Liver (tissue), 9 donors: ENCODE results near the gene AKAP13. TPM values are rescaled to one million over a fixed set of nuclear protein-coding genes. Genes with fewer than 3 reads are reported as not detected.
"Not testable (repeated sequence)": the region's sequence is repeated elsewhere in the genome, so short reads cannot be mapped to it uniquely, and the experiment has no call there.

Source experiments
- DNase-seq: peaks from one replicate; pipeline ENCODE4 v3.0.0-alpha.2; 2017; ENCODE audit warnings: low spot score
- H3K27ac ChIP-seq, 2 donors: one replicate each; pipeline ENCODE4 v1.7.0; 2013; ENCODE audit warnings: inconsistent platforms in 2 of 2, low read length in 2 of 2, control low read depth in 1 of 2, low read depth in 1 of 2, mild to moderate bottlenecking in 1 of 2
- H3K27me3 ChIP-seq, 4 donors: one replicate each; pipeline versions ENCODE4 v1.6.1 to v1.7.0; 2013; ENCODE audit warnings: low read length in 3 of 4, inconsistent platforms in 1 of 4, mild to moderate bottlenecking in 1 of 4, moderate library complexity in 1 of 4; ENCODE audit not compliant: control insufficient read depth in 4 of 4, insufficient read depth in 4 of 4
- H3K36me3 ChIP-seq, 4 donors: one replicate each; pipeline versions ENCODE4 v1.6.1 to v1.7.0; 2013; ENCODE audit warnings: low read length in 3 of 4, mild to moderate bottlenecking in 3 of 4, low read depth in 1 of 4, moderate library complexity in 1 of 4; ENCODE audit not compliant: control insufficient read depth in 4 of 4, insufficient read depth in 3 of 4
- H3K4me1 ChIP-seq, 4 donors: one replicate each; pipeline versions ENCODE4 v1.6.1 to v1.7.0; 2013; ENCODE audit warnings: low read length in 3 of 4, mild to moderate bottlenecking in 3 of 4, moderate library complexity in 1 of 4; ENCODE audit not compliant: control insufficient read depth in 4 of 4, insufficient read depth in 4 of 4
- H3K4me3 ChIP-seq, 3 donors: one replicate each; pipeline versions ENCODE4 v1.6.1 to v1.7.0; 2013; ENCODE audit warnings: low read length in 3 of 3, control low read depth in 1 of 3, low read depth in 1 of 3, mild to moderate bottlenecking in 1 of 3
- H3K9ac ChIP-seq, 2 donors: one replicate each; pipeline ENCODE4 v1.7.0; 2013; ENCODE audit warnings: low read length in 2 of 2, mild to moderate bottlenecking in 2 of 2, moderate library complexity in 2 of 2, control low read depth in 1 of 2, low read depth in 1 of 2
- H3K9me3 ChIP-seq, 4 donors: one replicate each; pipeline versions ENCODE4 v1.6.1 to v1.7.0; 2013; ENCODE audit warnings: low read length in 3 of 4; ENCODE audit not compliant: control insufficient read depth in 4 of 4
- FOXA1 ChIP-seq: IDR thresholded peaks from 2 replicates; pipeline ENCODE4 v1.6.1; 2016; ENCODE audit warnings: antibody characterized with exemption
- FOXA2 ChIP-seq: IDR thresholded peaks from 2 replicates; pipeline ENCODE4 v1.6.1; 2016; ENCODE audit warnings: antibody characterized with exemption
- HNF4A ChIP-seq, 2 donors: conservative IDR thresholded peaks; 2 replicates each; pipeline ENCODE4 v1.6.1; 2016; ENCODE audit warnings: antibody characterized with exemption in 2 of 2, mild to moderate bottlenecking in 2 of 2
- RAD21 ChIP-seq, 2 donors: IDR thresholded peaks; 2 replicates each; pipeline ENCODE4 v1.6.1; 2016; ENCODE audit warnings: antibody characterized with exemption in 2 of 2, mild to moderate bottlenecking in 2 of 2
- SP1 ChIP-seq: IDR thresholded peaks from 2 replicates; pipeline ENCODE4 v1.6.1; 2018; ENCODE audit warnings: antibody characterized with exemption, mild to moderate bottlenecking
- YY1 ChIP-seq: IDR thresholded peaks from 2 replicates; pipeline ENCODE4 v1.6.1; 2016; ENCODE audit warnings: antibody characterized with exemption, mild to moderate bottlenecking
- whole genome bisulfite sequencing: extraction: QIAGEN DNeasy Blood & Tissue Kit; methylation state at CpG from one replicate; pipeline ENCODE4 v1.1.7; 2013; 5-methylcytosine and 5-hydroxymethylcytosine counted together
- polyA plus RNA-seq, 2 donors: library from polyadenylated mRNA; stranded (reverse) in 1 of 2; unstranded in 1 of 2; fragments of 200-250 nt in 1 of 2; fragments of >200 nt in 1 of 2; fragmentation: Nextera tagmentation in 1 of 2; extraction: Ambion mirVana in 1 of 2; gene quantifications; one replicate each; pipeline versions ENCODE4 v1.2.1 to v1.2.3, GENCODE V29; 2013 to 2015
- total RNA-seq, 2 donors: library from RNA; depleted of rRNA; stranded (reverse); fragments of >200 nt; gene quantifications; one replicate each; pipeline ENCODE4 v1.2.3, GENCODE V29; 2014
- TF ChIP-seq, protein P1 (sequence below): IDR thresholded peaks from 2 replicates; pipeline ENCODE4 v1.6.1; 2016; ENCODE audit warnings: antibody characterized with exemption, mild to moderate bottlenecking
- TF ChIP-seq, protein P2 (sequence below): fragments of 150-350 bp; IDR thresholded peaks from 2 replicates; pipeline ENCODE4 v1.5.1; 2017; ENCODE audit warnings: improper control_type of control experiment, low read depth, low read length; ENCODE audit not compliant: missing input control
- TF ChIP-seq, protein P3 (sequence below): IDR thresholded peaks from 2 replicates; pipeline ENCODE4 v1.6.1; 2016; ENCODE audit warnings: antibody characterized with exemption
- TF ChIP-seq, protein P4 (sequence below): IDR thresholded peaks from 2 replicates; pipeline ENCODE4 v1.6.1; 2016; ENCODE audit warnings: antibody characterized with exemption
- donor health status: healthy.
- donor health status: healthy.
- donor health status: healthy.
- donor health status: healthy.
- donor health status: healthy.

The AKAP13 gene
- total and polyA plus RNA-seq, 4 donors: 18.6 to 92.3 (median 37.4) TPM

DNA sequence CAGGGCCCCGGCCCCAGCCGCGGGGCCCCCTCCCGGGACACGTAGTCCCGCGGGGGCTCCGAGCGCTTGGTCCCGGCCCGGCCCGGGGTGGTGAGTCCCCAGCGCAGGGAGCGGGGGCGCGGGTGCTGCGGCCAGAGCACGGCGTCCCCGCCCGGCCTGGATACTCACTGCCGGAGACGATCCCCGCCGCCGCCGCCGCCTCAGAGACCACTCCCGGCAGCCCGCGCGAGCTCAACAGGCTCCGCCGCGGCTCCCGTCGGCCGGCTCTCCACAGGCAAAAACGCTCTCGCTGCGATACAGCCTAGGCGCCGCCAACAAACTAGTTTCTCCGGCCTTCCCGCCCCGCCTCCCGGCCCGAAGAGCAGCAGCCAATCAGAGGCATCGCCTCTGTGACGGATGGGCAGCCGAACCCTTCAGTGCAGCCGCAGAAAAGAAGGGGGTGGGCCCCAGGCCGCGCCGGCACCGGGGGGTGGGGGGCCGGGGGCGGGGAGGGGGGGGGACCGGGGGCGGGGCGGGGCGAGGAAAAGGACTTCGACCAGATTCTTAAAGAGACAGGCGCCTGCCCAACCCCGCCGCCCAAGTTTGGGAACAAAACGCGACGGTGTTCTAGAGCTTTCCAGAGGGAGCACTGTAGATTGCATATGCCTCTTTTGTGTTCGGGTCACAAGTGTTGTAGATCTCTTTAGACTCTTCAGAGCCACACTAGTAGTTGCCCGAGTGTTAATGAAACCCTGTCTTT, 414.4 kb downstream of the AKAP13 start, which contains the start of gene KLHL25:
KLHL25 (minus strand) TSS at position 328 of the 739 bp plus-strand sequence. CDS start 25,115 bp downstream, outside the sequence.
- no peak for TF ChIP-seq FOXA2
- TF ChIP-seq, protein P1, sequence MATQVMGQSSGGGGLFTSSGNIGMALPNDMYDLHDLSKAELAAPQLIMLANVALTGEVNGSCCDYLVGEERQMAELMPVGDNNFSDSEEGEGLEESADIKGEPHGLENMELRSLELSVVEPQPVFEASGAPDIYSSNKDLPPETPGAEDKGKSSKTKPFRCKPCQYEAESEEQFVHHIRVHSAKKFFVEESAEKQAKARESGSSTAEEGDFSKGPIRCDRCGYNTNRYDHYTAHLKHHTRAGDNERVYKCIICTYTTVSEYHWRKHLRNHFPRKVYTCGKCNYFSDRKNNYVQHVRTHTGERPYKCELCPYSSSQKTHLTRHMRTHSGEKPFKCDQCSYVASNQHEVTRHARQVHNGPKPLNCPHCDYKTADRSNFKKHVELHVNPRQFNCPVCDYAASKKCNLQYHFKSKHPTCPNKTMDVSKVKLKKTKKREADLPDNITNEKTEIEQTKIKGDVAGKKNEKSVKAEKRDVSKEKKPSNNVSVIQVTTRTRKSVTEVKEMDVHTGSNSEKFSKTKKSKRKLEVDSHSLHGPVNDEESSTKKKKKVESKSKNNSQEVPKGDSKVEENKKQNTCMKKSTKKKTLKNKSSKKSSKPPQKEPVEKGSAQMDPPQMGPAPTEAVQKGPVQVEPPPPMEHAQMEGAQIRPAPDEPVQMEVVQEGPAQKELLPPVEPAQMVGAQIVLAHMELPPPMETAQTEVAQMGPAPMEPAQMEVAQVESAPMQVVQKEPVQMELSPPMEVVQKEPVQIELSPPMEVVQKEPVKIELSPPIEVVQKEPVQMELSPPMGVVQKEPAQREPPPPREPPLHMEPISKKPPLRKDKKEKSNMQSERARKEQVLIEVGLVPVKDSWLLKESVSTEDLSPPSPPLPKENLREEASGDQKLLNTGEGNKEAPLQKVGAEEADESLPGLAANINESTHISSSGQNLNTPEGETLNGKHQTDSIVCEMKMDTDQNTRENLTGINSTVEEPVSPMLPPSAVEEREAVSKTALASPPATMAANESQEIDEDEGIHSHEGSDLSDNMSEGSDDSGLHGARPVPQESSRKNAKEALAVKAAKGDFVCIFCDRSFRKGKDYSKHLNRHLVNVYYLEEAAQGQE: peak; percentile 67
- peak in 1 of 2 donors; percentile 33 for TF ChIP-seq RAD21 (IDR thresholded peaks at IDR 0.05)
- peak; percentile 57 for TF ChIP-seq SP1
- peak in 1 of 2 donors; percentile 26 for TF ChIP-seq HNF4A (conservative IDR thresholded peaks at IDR 0.05)
- TF ChIP-seq, protein P2, sequence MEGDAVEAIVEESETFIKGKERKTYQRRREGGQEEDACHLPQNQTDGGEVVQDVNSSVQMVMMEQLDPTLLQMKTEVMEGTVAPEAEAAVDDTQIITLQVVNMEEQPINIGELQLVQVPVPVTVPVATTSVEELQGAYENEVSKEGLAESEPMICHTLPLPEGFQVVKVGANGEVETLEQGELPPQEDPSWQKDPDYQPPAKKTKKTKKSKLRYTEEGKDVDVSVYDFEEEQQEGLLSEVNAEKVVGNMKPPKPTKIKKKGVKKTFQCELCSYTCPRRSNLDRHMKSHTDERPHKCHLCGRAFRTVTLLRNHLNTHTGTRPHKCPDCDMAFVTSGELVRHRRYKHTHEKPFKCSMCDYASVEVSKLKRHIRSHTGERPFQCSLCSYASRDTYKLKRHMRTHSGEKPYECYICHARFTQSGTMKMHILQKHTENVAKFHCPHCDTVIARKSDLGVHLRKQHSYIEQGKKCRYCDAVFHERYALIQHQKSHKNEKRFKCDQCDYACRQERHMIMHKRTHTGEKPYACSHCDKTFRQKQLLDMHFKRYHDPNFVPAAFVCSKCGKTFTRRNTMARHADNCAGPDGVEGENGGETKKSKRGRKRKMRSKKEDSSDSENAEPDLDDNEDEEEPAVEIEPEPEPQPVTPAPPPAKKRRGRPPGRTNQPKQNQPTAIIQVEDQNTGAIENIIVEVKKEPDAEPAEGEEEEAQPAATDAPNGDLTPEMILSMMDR: no peak
- TF ChIP-seq, protein P3, sequence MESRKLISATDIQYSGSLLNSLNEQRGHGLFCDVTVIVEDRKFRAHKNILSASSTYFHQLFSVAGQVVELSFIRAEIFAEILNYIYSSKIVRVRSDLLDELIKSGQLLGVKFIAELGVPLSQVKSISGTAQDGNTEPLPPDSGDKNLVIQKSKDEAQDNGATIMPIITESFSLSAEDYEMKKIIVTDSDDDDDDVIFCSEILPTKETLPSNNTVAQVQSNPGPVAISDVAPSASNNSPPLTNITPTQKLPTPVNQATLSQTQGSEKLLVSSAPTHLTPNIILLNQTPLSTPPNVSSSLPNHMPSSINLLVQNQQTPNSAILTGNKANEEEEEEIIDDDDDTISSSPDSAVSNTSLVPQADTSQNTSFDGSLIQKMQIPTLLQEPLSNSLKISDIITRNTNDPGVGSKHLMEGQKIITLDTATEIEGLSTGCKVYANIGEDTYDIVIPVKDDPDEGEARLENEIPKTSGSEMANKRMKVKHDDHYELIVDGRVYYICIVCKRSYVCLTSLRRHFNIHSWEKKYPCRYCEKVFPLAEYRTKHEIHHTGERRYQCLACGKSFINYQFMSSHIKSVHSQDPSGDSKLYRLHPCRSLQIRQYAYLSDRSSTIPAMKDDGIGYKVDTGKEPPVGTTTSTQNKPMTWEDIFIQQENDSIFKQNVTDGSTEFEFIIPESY: no peak
- TF ChIP-seq, protein P4, sequence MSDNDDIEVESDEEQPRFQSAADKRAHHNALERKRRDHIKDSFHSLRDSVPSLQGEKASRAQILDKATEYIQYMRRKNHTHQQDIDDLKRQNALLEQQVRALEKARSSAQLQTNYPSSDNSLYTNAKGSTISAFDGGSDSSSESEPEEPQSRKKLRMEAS: peak; percentile 32
- TF ChIP-seq YY1: peak; percentile 77
- WGBS: under 1% methylated on average over 70 of the region's 71 CpGs
- Histone ChIP-seq H3K27ac (peak within 1 kb of the TSS; percentile 85 to 94), H3K4me3 (peak within 1 kb of the TSS; percentile 73 to 92 (median 85)), H3K36me3 (no peaks in the 10 kb centered on the region), H3K9me3 (no peaks in the 10 kb centered on the region), H3K9ac (peak within 1 kb of the TSS; percentile 64 to 77), H3K27me3 (no peaks in the 10 kb centered on the region), H3K4me1 (peaks cover 9 to 19% (median 12%) of the 10 kb centered on the region in 4 donors)
- DNase-seq: peak; percentile 86

DNA sequence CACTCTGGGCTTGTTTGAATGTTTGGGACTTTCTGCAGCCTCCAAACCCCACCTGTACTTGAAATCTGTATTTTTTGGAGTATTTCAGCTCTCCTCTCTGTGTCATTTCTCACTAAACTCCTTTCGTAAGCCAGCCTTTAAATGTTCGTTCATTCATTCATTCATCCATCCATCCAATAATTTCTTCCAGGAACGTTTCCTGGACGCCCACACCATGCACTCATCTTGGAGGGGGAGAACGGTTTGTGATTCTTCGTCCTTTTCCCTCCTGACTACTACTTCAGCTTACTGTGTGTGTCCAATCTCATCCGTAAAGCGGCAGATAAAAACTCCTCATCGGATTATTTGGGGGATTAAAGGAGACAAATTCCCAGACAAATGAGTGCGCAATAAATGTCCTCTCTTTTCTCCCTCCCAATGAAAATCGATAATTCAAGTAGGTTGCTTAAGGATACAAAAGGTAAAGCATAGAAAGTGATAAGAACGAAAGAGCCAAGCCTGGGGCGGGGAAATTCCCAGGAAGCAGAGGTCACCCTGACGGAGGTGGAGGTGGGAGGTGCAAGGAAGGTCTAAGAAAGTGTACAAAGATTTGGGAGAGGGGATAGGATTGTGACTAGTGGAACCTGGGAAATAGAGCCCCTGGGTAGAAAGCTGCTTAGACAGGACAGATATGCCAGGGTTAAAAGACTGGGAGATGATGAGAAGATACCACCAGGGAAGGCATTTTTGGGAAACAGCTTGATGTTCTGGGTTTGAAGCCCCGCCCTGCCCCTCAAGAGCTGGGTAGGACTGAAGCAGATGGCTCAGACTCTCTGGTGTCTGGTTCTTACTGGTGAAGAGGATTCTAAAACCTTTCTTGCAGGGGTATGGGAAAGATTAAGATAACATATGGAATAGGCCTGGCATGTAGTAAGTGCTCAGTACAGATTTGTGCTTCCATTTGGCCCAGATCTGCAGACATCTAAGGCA, 415.2 kb downstream of the AKAP13 start:
- Histone ChIP-seq H3K27me3 (no peaks in the 10 kb centered on the region), H3K9ac (peak overlapping the region in 1 of 2 donors; percentile 77), H3K36me3 (no peaks in the 10 kb centered on the region), H3K9me3 (no peaks in the 10 kb centered on the region), H3K27ac (no peak overlapping the region), H3K4me3 (peak overlapping the region; percentile 28 to 57 (median 40)), H3K4me1 (peaks cover 9 to 19% (median 12%) of the 10 kb centered on the region in 4 donors)
- 59% methylated on average over 15 of the region's 15 CpGs for WGBS
- no peak for DNase-seq
- TF ChIP-seq YY1 (peak; percentile 6), FOXA1 (no peak)

DNA sequence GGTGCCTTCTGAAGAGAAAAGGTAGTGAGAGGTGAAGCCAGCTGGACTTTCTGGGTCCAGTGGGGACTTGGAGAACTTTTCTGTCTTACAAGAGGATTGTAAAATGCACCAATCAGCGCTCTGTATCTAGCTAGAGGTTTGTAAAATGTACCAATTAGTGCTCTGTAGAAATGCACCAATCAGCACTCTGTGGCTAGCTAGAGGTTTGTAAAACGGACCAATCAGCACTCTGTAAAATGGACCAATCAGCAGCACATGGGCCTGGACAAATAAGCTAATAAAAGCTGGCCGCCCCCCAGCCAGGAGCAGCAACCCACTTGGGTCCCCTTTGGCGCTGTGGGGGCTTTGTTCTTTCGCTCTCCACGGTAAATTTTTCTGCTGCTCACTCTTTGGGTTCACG, 416.0 kb downstream of the AKAP13 start:
- not testable (repeated sequence) for H3K36me3 ChIP-seq, H3K4me3 ChIP-seq, DNase-seq, H3K27me3 ChIP-seq, H3K27ac ChIP-seq, H3K9me3 ChIP-seq, H3K9ac ChIP-seq
- H3K4me1 ChIP-seq: peaks cover 9 to 19% (median 12%) of the 10 kb centered on the region in 4 donors
- WGBS: 77% methylated on average over 7 of the region's 7 CpGs
